Hypothalamus (tissue), 51 donors: Measurements from ENCODE around the gene FTH1.
"Not testable (repeated sequence)": the region's sequence is repeated elsewhere in the genome, so short reads cannot be mapped to it uniquely, and the experiment has no call there.

Experiments
- DNase-seq, 51 donors: peaks; one replicate each; lab custom pipeline; 2025; lab: John Stamatoyannopoulos, UW

Gene FTH1

GRCh38 chr11:61967116-61967923 is at the start of gene FTH1:
Gene FTH1 (minus strand): TSS chr11:61967634. CDS start chr11:61967425, 209 bp downstream.
- peak; percentile 62 to 97 (median 91) for DNase-seq

- no peak for DNase-seq
Observed at GRCh38 chr11:62015615-62016014, 48.2 kb upstream of the FTH1 start.

DNA sequence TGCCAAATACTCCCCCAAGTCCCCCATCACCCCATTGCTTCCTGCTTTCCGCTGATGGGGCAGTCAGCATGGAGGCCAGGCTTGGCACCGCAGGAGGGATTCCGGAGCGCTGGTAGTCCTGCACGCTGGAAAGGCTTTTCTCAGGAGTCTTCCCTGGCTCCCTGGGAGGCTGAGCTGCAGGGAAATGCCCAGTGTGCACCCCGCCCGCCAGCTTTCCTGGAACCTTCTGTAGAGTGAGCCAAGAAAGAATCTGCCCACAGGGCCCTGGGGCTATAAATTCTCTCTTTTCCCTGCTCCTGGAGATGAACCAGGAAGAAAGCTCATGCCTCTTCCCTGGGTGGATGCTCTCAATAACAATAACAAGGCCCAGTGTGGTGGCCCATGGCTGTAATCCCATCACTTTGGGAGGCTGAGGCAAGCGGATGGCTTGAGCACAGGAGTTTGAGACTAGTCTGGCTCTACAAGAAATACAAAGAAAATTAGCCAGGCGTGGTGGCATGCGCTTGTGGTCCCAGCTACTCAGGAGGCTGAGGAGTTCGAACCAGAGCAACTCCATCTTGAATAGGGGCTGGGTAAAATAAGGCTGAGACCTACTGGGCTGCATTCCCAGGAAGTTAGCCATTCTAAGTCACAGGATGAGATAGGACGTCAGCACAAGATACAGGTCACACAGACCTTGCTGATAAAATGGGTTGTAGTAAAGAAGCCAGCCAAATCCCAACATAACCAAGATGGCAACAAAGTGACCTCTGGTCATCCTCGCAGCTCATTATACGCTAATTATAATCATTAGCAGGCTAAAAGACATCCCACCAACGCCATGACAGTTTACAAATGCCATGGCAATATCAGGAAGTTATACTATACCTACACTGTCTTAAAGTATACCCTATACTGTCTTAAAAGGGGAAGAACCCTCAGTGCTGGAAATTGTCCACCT is 46.4 kb upstream of the FTH1 start:
- DNase-seq: no peak

DNA sequence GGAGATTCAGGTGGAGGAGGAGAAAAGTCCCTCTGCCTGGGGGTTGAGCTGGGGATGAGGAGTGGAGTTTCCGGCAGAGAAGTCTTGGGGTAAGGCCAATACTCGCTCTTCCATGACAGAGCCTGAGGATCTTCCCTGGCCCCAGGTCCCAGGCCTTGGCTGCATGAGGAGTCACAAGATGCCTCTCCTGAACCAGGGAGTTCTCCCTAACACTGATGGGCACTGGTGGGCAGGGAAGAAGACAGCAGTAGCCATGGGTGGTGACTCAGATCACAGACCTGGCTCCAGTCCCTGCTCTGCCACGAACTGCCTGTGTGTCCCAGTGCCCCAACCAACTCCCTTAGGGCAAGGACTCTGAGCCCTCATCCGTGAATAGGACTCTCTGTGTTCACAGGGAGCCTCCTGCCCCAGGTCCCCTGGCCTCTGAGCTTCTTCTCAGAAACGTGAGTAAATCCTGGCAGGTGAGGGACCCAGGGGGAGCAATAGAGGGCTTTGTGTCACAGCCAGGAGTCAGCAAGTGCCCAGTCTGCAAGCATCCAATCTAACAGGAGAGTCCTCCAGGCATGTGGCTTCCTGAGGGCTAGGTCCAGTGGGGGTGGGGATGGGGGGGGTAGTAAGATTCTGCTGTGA is 45.5 kb upstream of the FTH1 start:
- DNase-seq: no peak

- no peak for DNase-seq
Observed at GRCh38 chr11:62012451-62012831, 45.0 kb upstream of the FTH1 start.

- DNase-seq: no peak
Observed at GRCh38 chr11:62011881-62012280, 44.4 kb upstream of the FTH1 start.

DNA sequence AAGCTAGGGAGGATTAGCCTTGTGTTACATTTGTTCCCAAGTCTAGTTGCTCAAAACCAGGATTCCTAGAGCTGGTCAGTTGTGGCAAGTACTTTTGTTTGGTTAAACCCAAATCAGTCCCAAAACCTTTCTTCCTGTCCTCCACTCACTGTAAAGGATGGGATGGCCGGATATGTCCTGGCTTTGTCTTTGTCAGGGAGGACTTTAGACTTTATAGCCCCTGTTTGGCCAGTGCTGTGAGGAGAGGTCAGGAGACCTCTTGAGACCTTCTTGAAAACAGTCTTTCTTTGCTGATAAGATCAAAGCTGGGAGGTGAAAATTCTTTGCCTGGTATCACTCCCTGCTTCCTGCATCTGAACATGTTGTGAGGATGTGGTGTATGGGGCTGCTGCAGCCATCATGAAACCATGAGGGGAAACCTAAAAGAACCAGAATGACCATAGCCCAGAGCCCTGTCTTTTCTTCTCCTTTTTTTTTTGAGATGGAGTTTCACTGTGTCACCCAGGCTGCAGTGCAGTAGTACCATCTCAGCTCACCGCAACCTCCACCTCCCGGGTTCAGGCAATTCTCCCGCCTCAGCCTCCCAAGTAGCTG is 43.6 kb upstream of the FTH1 start:
- no peak for DNase-seq

DNA sequence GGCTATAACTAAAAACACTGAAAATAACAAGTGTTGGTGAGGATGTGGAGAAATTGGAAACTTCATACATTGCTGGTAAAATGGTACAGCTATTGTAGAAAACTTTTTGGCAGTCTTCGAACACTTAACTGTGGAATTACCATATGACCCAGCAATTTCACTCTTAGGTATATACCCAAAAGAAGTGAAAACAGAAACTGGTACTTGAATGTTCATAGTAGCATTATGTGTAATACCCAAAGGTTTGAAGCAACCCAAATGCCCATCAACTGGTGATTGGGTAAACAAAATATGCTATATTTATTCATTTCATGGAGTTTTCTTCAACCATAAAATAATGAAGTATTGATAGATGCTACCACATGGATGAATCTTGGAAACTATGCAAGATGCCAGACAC is 40.8 kb upstream of the FTH1 start:
- no peak for DNase-seq

DNA sequence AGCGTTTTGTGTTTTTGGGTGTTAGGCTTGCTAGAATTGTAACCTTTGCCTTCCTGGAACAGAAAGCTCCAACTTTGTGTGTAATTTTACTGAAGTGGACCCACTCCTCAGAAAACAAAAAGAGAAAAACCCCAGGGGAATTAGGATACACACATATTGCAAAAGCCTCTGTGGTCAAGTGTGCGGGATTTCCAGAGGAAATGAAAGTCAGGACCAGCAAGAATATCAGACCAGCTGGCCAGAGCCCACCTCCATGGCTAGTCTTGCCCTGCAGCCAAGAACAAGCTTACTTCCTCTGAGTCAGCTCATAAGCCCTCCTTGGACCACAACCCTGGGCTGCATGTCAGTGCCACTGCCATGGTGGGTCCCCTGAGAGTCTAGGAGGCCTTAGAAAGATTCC is 37.0 kb upstream of the FTH1 start:
- peak in 9 of 51 donors; percentile 8 to 36 (median 16) for DNase-seq

GRCh38 chr11:62002283-62002682 is 34.8 kb upstream of the FTH1 start:
- not testable (repeated sequence) for DNase-seq

- DNase-seq: no peak
Observed at GRCh38 chr11:62001450-62002191, 34.2 kb upstream of the FTH1 start.

GRCh38 chr11:62000539-62001446 is 33.4 kb upstream of the FTH1 start:
- no peak for DNase-seq

DNA sequence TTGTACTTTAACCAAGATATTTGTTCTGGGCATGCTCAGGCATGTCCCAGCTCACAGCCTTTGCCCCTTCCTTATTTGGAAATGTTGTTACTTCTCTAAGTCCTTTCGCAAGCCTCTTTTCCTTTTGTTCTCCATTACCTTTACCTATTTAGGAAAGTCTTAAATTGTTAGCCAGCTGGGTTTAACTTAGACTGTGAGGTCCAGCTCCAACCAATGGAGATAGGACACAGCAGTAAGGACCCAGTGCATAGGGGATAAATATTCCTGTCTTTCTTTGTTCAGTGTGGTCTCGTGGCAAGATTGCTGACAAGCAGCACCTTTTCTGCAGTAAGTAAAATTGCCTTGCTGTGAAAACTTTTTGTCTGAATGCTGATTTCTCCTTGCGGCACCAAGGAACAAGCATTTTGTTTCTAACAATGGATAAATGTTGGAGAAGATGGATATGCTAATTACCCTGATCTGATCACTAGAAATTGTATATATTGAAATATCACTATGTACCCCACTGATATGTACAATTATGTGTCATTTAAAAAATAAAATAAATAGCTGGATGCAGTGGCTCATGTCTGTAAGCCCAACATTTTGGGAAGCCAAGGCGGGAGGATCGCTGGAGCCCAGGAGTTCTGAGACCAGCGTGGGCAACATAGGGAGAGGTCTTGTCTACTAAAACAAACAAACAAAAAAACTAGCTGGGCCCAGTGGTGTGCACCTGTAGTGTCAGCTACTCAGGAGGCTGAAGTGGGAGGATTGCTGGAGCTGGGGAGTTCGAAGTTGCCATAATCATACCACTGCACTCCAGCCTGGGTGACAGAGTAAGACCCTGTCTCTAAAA is 31.9 kb upstream of the FTH1 start:
- no peak for DNase-seq

DNA sequence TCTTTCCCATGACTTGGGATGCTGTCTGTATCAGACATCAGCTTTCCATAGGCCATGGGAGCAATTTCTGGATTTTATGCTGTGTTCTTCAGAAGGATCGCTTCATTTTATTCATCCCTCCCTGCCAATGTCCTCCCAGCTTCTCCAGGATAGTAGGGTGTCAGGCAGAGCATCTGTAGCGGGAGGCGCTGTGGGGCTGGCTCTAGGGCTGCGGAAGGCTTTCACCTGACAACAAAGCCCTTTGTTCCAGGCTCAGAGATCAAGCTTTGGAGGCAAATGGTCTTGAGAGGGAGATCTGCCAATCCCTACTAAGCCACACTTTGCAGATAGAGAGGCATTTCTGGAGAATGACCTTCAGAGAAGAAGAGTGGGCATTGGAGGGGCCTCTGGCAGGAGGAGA is 29.5 kb upstream of the FTH1 start:
- peak in 36 of 51 donors; percentile 12 to 83 (median 58) for DNase-seq

- DNase-seq: peak in 2 of 51 donors; percentile 29 to 64
Observed at GRCh38 chr11:61994981-61995380, 27.5 kb upstream of the FTH1 start.

DNA sequence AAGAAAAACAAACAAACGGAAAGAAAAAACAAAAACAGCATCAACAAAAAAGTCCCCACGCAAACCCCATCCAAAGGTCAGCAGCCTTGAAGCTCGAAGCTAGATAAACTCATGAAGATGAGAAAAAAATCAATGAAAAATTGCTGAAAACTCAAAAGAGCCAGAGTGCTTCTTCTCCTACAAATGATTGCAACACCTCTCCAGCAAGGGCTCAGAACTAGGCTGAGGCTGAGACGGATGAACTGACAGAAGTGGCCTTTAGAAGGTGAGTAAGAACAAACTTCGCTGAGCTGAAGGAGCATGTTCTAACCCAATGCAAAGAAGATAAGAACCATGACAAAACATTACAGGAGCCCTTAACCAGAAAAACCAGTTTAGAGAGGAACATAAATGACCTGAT is 18.4 kb upstream of the FTH1 start:
- no peak for DNase-seq

GRCh38 chr11:61983419-61983818 is 16.0 kb upstream of the FTH1 start:
- DNase-seq: no peak
